NCI-H1694 treated with DMSO at 0.1 percent for 48 hours (cell line): ENCODE measurements around the gene VTI1A.
"Not testable (repeated sequence)": the region's sequence is repeated elsewhere in the genome, so short reads cannot be mapped to it uniquely, and the experiment has no call there.

Source experiments
- DNase-seq: peaks from one replicate; lab custom pipeline; 2025; lab: John Stamatoyannopoulos, UW

The VTI1A gene

GRCh38 chr10:112446855-112447619 lies at the start of gene VTI1A, which contains the start of gene ZDHHC6:
VTI1A (plus strand) TSS chr10:112447215; CDS start chr10:112447374, 159 bp downstream.
ZDHHC6 (minus strand) TSS chr10:112446914; CDS start chr10:112445436, 1,478 bp downstream.
- peak; percentile 63 for DNase-seq

GRCh38 chr10:112397592-112397991 lies 49.4 kb upstream of the VTI1A start:
- no peak for DNase-seq

GRCh38 chr10:112402917-112403316 lies 44.1 kb upstream of the VTI1A start:
- DNase-seq, result no peak

DNA sequence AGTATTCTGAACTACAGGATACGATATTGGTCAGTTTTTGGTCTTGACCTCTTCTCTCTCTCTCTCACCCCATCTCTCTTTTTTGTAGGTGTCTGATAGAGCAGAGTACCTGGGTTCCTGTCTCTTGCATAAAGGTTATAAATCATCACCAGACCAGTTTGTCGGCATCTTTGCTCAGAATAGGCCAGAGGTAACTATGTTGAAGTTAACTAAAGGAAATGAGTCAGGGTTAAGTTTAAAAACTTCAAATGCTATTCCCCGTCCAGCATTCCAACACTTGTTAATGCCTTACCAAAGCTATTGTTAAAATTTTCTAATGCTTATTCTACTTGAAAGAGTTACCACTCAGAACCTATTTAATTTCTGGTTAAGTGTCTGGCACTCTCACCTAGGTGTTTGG lies 42.4 kb upstream of the VTI1A start:
- DNase-seq, result no peak

GRCh38 chr10:112406806-112407205 lies 40.2 kb upstream of the VTI1A start:
- DNase-seq, result not testable (repeated sequence)

- DNase-seq, result no peak
Measured at GRCh38 chr10:112407696-112408095, 39.3 kb upstream of the VTI1A start.

DNA sequence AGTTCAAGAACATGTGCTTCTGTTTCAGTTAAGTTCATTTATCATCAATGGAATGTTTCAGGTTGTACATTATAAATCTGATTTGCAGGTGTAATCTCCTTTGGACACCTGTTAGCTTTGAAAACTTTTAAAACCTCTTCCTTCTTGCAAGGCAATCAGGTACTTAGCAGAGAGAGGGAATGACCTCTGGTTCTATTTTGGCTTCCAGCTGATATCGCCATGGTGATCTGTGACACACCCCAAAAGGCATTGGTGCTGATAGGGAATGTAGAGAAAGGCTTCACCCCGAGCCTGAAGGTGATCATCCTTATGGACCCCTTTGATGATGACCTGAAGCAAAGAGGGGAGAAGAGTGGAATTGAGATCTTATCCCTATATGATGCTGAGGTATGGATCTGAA lies 37.7 kb upstream of the VTI1A start:
- DNase-seq, result no peak

DNA sequence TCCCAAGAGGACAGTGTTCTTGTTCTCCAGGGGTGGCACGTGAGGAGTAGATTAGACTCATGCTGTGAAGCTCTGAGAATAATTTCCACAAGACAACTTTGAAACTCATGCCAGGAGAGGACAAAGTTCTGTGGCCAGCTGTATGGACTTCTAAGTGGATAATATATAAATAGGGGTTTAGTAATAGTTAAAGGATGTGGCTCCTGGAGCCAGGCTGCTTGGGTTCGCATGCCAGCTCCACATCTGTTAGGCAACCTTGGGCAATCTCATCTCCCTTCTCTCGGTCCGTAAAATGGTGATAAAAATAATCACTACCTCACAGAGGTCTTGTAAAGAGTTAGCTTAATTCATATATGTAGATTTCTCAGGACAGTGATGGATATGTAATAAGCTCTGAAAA lies 37.3 kb upstream of the VTI1A start:
- DNase-seq, result no peak

GRCh38 chr10:112412696-112413095 lies 34.3 kb upstream of the VTI1A start:
- DNase-seq, result no peak

DNA sequence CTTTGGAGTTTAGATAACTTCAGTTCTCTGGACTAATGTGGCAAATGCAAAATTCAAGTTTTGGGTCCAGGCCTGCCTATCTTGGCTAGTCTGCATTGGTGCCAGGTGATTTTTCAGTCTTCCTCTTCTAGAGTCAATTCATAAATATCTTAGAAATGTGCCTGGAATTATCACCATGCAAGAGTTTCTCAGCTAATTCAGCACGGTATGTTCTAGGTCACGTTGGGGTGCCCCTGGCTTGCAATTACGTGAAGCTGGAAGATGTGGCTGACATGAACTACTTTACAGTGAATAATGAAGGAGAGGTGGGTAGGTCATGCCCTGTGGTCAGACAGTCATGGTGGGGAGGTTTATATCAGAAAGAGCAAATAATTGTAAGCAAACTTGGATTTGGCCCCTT lies 25.3 kb upstream of the VTI1A start:
- DNase-seq, result no peak

DNA sequence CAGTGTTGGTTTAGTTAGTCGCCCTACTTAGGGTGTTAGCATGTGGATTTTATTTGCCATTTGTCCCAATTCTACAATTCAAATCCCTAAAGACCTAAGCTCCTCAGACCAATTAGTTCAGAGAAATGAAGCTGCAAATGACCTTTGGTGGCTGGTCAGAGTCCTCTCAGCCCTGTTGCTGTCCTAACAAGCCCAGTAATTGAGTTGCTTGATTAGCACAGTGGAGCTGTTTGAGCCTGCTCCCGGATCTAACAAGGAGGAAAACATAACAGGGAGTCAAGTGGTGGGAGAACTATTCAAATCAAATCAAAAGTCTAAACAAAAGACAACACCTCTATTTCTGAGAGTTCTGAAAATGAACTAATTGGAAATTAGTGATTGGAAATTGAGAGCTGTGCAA lies 22.4 kb upstream of the VTI1A start:
- DNase-seq, result no peak

GRCh38 chr10:112426111-112426510 lies 20.9 kb upstream of the VTI1A start:
- DNase-seq, result no peak

DNA sequence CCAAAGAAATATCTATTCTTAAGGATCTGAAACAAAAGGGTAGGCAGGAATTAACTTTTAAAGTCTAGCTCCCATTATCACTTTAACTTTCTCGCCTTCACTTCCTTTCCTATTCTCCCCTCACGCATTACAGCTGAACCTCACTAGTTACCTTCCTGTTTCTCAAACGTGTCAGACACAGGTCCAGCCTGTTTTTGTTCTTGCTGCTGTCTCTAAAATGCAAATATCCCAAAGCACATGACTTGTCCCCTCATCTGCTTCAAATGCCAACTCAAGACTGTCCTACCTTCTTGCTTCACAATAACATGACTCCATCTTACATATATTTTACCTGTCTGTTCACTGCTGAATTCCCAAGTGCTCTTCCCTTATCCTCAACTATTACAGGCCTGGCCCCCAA lies 17.9 kb upstream of the VTI1A start:
- DNase-seq, result no peak

DNA sequence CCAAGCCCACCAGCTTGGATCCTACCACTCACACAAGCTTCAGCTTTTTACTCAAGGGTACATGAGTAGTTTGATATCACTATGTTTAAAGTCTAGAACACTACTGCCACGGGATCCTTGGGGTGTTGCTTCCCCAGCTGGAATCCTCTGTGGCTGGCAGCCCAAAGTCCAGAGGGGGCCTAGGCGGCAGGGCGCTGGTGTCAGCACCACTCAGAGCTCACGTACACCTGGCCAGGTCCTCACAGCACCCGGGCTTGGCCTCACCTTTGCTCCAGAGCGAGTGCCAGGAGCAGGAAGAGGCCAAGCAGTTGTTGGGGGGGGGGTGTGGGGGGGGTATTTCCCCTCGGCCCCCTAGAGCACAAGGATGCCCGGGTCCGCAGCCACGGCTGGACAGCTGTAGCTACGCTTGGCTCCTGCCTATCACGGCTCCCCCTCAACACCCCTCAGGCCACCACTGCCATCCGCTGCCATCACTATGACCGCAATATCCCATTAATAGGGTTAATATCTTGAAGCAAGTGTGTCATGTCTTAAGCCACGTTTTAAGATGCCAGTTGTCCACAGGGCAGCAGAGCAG lies 17.3 kb upstream of the VTI1A start:
- DNase-seq, result no peak

DNA sequence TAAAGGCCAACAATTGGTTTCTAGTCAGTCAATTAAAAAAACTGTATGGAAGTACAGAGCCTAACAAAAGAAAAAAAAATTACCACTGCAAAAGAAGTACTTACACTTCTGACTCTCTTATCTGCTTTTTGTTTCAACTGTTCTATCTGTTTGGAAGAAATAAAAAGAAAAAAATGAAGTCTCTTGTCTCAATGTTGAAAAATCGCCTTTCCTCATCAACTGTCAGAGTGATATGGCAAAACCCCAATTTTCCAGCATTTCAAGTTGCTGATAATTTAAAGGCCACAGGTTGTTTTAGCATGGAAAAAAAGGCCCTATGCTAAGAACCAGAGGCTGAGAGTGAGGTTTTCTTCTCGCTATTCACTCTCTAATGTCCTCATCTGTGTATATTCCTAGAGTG lies 13.9 kb upstream of the VTI1A start:
- DNase-seq, result no peak

DNA sequence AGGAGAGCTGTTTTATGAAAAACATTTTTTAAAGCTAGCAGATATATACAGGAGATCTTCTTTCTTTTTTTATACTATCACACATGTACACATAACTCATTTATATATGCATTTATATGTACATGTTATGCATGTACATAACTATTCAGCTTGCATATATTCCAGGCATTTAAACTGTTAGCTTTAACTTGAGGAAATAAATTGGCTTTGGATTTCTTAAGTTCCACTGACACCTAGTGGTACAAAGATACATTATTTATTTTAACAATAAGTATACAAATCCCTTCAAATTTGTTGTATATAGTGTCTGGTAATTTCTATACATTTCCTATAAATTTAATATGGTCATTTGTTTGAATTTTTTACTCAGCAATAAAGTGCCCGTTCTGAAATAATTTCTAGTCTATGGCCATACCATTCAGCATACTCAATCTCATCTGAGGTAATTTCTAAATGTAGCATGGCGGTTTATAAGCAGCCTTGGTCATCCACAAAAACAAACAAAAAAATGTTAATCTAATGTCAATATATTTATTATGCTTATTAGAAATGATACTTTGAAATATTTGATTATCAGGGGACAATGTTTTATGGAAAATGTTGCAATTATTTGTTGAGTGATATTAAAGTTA lies 11.9 kb upstream of the VTI1A start:
- no peak for DNase-seq

DNA sequence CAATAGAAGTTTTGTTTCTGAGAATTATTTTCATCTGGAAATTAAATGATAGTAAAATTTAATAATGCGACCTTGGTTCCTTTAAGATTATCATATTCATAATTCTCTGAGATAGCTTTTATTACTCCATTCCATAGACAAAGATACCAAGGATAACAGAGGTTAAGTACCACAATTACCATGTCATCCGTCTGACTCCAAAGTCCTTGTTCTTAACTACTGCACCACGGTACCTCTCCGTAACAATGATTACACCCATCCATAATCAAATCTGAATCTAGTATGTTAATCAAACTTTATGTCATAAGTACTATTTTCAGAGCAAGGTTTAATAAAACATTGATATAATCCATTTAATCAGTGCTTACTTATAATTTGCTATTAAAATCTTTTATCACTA lies 8.7 kb upstream of the VTI1A start:
- DNase-seq, result no peak

- DNase-seq, result no peak
Measured at GRCh38 chr10:112441520-112441919, 5.5 kb upstream of the VTI1A start.

DNA sequence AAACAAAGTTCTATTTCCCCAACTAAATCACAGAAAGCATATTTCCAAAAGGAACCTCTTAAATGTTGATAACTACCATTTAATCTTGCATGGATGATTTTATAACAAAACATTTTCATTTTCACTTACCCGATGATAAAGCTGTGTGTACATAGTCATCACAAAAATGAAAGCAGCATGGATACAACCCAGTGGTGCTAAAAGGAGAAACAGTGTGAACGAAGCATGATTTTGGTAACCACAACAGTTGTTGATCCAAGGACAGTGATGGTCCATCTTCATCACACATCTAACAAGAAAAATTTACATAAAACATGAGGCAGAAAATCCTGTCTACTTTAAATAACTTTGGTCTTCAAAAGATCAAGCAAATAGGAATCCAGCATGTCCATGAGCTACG lies 5.0 kb upstream of the VTI1A start:
- DNase-seq, result no peak

GRCh38 chr10:112446055-112446854 lies 760 bp upstream of the VTI1A start:
- no peak for DNase-seq

- no peak for DNase-seq
Measured at GRCh38 chr10:112447620-112447928, 559 bp downstream of the VTI1A start.

DNA sequence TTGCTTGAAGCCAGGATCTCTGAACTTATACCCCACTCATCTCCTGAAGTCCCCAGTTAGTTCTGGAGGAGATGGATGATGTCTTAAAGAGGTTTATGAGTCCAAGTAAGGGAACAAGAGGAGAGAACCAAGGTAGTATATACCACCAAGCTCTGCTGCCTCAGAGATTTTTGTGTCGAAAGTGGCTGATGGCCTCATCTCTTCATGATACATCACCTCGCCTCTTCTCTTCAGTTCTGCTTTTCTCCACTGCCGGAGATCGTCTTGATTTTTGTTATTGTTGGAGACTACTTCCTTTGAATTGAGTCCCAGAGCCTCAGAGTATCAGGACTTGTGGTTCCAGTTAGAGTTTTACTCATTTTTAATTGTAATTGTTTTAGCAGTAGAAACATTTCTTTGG lies 1.9 kb downstream of the VTI1A start:
- DNase-seq, result no peak
